DOHH2 (cell line): Measurements from ENCODE around the gene KLHL1.
A peak's percentile ranks its signal among the peaks of the same experiment; 100 is the strongest.

Source experiments
- H3F3A ChIP-seq: fragments of 200-600 bp; sonication (generic), shearing (Covaris generic); 2 replicates; pipeline ENCODE4 v1.6.0; 2016; ENCODE audit warnings: antibody characterized with exemption, mild to moderate bottlenecking; ENCODE audit not compliant: control insufficient read depth, insufficient read depth
- H3K27ac ChIP-seq: fragments of 200-600 bp; sonication (generic); 2 replicates; pipeline ENCODE4 v1.5.1; 2014; ENCODE audit warnings: low read depth, mild to moderate bottlenecking, low read length, moderate library complexity
- H3K27me3 ChIP-seq: fragments of 200-600 bp; sonication (generic); 2 replicates; pipeline ENCODE4 v1.6.1; 2014; ENCODE audit warnings: mild to moderate bottlenecking, low read length, mixed read lengths; ENCODE audit not compliant: control insufficient read depth
- H3K36me3 ChIP-seq: fragments of 200-600 bp; sonication (generic); 2 replicates; pipeline ENCODE4 v1.6.1; 2014; ENCODE audit warnings: mild to moderate bottlenecking, low read length, moderate library complexity, mixed read lengths; ENCODE audit not compliant: control insufficient read depth
- H3K4me1 ChIP-seq: fragments of 200-600 bp; sonication (generic); 2 replicates; pipeline ENCODE4 v1.6.1; 2014; ENCODE audit warnings: mild to moderate bottlenecking, low read length, mixed read lengths; ENCODE audit not compliant: control insufficient read depth
- H3K4me2 ChIP-seq: fragments of 200-600 bp; sonication (generic); 2 replicates; pipeline ENCODE4 v1.6.0; 2014; ENCODE audit warnings: mild to moderate bottlenecking, low read length, moderate library complexity
- H3K4me3 ChIP-seq: fragments of 200-600 bp; sonication (generic); 2 replicates; pipeline ENCODE4 v1.5.1; 2014; ENCODE audit warnings: mild to moderate bottlenecking, low read length, mixed read lengths
- H3K79me2 ChIP-seq: fragments of 200-600 bp; sonication (generic); 2 replicates; pipeline ENCODE4 v1.6.1; 2014; ENCODE audit warnings: mild to moderate bottlenecking, low read length, mixed read lengths; ENCODE audit not compliant: control insufficient read depth
- H3K9me2 ChIP-seq: fragments of 200-600 bp; sonication (generic); replicated peaks from 2 replicates; pipeline ENCODE4 v1.6.1; 2014; ENCODE audit warnings: mild to moderate bottlenecking, low read length, mixed read lengths; ENCODE audit not compliant: control insufficient read depth
- H3K9me3 ChIP-seq: fragments of 200-600 bp; sonication (generic); 2 replicates; pipeline ENCODE4 v1.6.1; 2014; ENCODE audit warnings: antibody characterized with exemption, low read length, mixed read lengths; ENCODE audit not compliant: control insufficient read depth, insufficient read depth
- H4K20me1 ChIP-seq: fragments of 200-600 bp; sonication (generic); 2 replicates; pipeline ENCODE4 v1.6.0; 2014; ENCODE audit warnings: low read depth, mild to moderate bottlenecking, antibody characterized with exemption, low read length, moderate library complexity; ENCODE audit not compliant: control insufficient read depth, insufficient read depth
- CTCF ChIP-seq: fragments of 200-600 bp; sonication (generic); IDR thresholded peaks from one replicate; pipeline ENCODE4 v1.5.1; 2014; ENCODE audit warnings: antibody characterized with exemption, mild to moderate bottlenecking, low read depth, low read length; ENCODE audit not compliant: poor library complexity, severe bottlenecking
- EZH2phosphoT487 ChIP-seq: fragments of 200-600 bp; sonication (generic); IDR thresholded peaks from 2 replicates; pipeline ENCODE4 v1.6.1; 2017; ENCODE audit warnings: borderline replicate concordance, mild to moderate bottlenecking, antibody characterized with exemption, low read length, moderate library complexity, mixed read lengths

Gene KLHL1

GRCh38 chr13:69935043-69935442 lies 173.2 kb downstream of the KLHL1 start:
- H3K27ac ChIP-seq = no peak overlapping the region
- H3K4me2 ChIP-seq = no peak overlapping the region
- H3K9me2 ChIP-seq = no peaks in the 10 kb centered on the region
- no peaks in the 10 kb centered on the region for H3F3A ChIP-seq
- no peaks in the 10 kb centered on the region for H3K27me3 ChIP-seq
- H3K79me2 ChIP-seq = no peaks in the 10 kb centered on the region
- no peaks in the 10 kb centered on the region for H4K20me1 ChIP-seq
- no peaks in the 10 kb centered on the region for H3K36me3 ChIP-seq
- H3K9me3 ChIP-seq = no peaks in the 10 kb centered on the region
- no peak for TF ChIP-seq EZH2phosphoT487
- TF ChIP-seq CTCF = peak; percentile 53
- H3K4me3 ChIP-seq = no peak overlapping the region
- no peaks in the 10 kb centered on the region for H3K4me1 ChIP-seq

GRCh38 chr13:69928262-69928661 lies 180.0 kb downstream of the KLHL1 start:
- Histone ChIP-seq H3K9me3 (no peaks in the 10 kb centered on the region; the same call in 1 of the 2 replicates), H3K9me2 (no peaks in the 10 kb centered on the region), H3K27ac (no peak overlapping the region), H3K27me3 (no peaks in the 10 kb centered on the region), H3K36me3 (no peaks in the 10 kb centered on the region), H3K4me3 (no peak overlapping the region), H3F3A (no peaks in the 10 kb centered on the region), H3K79me2 (no peaks in the 10 kb centered on the region), H3K4me2 (no peak overlapping the region), H3K4me1 (no peaks in the 10 kb centered on the region), H4K20me1 (no peaks in the 10 kb centered on the region)
- no peak for TF ChIP-seq EZH2phosphoT487
- TF ChIP-seq CTCF = no peak

GRCh38 chr13:69921156-69921555 lies 187.1 kb downstream of the KLHL1 start:
- H3K9me3 ChIP-seq = no peaks in the 10 kb centered on the region; the same call in 1 of the 2 replicates
- H3K27me3 ChIP-seq = no peaks in the 10 kb centered on the region
- no peaks in the 10 kb centered on the region for H3F3A ChIP-seq
- no peak overlapping the region for H3K4me3 ChIP-seq
- no peaks in the 10 kb centered on the region for H4K20me1 ChIP-seq
- H3K4me1 ChIP-seq = no peaks in the 10 kb centered on the region
- TF ChIP-seq CTCF (no peak), EZH2phosphoT487 (no peak)
- no peak overlapping the region for H3K4me2 ChIP-seq
- no peaks in the 10 kb centered on the region for H3K79me2 ChIP-seq
- no peak overlapping the region for H3K27ac ChIP-seq
- H3K36me3 ChIP-seq = no peaks in the 10 kb centered on the region
- no peaks in the 10 kb centered on the region for H3K9me2 ChIP-seq

- H3K27ac ChIP-seq = no peak overlapping the region
- no peaks in the 10 kb centered on the region for H3F3A ChIP-seq
- no peaks in the 10 kb centered on the region for H4K20me1 ChIP-seq
- H3K36me3 ChIP-seq = no peaks in the 10 kb centered on the region
- no peak overlapping the region for H3K4me2 ChIP-seq
- TF ChIP-seq CTCF (no peak), EZH2phosphoT487 (no peak)
- no peaks in the 10 kb centered on the region for H3K27me3 ChIP-seq
- H3K9me2 ChIP-seq = no peaks in the 10 kb centered on the region
- no peaks in the 10 kb centered on the region for H3K4me1 ChIP-seq
- no peaks in the 10 kb centered on the region for H3K79me2 ChIP-seq
- no peaks in the 10 kb centered on the region for H3K9me3 ChIP-seq
- H3K4me3 ChIP-seq = no peak overlapping the region
These were observed 195.6 kb downstream of the KLHL1 start for GRCh38 chr13:69912630-69913029.
